NCI-H1694 (cell line): ENCODE measurements around the gene TARS3.

Experiments
- DNase-seq: peaks from one replicate; lab custom pipeline; 2025; lab: John Stamatoyannopoulos, UW

TARS3 gene

DNA sequence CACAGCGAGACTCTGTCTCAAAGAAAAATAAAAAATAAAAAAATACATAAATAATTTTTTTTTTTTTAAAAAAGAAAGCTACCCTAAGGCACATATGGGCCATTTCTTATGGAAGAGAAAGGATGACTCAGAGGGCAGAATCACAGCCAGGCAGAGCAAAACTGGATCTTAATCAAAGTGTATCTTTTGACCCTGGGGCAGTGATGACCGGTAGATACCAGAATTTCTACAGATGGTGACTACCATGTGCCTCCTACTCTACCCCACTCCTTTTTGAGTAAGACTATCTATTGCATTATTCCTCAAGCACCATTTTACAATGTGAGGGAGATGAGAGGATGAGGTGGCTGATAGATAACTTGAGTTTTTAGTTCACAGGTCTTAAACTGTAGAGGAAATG is 26.0 kb downstream of the TARS3 start:
- no peak for DNase-seq

DNA sequence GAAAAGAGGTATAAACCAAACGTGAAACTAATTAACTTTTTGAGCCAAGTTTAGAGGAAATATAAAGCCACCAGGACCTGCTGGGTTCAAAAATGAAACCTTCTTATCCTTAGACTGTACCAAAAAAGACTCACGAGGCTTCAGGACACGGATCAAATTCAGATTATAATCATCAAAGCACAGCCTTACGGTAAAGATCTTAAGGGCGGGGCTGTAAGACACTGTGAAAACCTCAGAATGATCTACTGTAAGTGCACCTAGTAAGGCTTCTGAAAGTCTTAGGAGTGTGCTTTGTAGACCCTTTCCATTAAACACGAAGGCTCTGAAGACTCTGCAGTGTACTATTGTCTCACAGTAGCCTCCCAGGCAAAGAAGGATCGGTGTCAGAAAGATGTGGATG is 26.8 kb downstream of the TARS3 start:
- DNase-seq, result no peak

GRCh38 chr15:101696829-101697228 is 27.4 kb downstream of the TARS3 start:
- no peak for DNase-seq

DNA sequence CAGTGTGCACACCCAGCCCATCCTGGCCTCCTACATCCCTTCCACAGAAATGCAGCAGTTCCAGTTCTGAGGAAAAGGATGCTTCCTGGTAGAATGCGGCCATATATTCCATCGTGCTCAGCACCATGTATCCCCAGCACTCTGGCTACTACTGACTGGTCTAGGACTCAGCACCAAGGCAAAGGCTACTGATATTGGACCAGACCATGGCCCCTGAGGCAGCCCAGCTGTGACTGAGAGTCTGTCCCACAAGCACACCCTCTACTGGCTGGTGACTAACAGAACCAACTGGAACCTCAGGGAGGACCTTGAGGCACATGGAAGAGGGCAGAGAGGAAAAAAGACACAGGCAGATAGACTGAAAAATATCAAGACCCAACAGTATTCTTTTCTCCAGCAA is 30.0 kb downstream of the TARS3 start:
- DNase-seq, result no peak

GRCh38 chr15:101692801-101693598 is 31.3 kb downstream of the TARS3 start:
- no peak for DNase-seq

- DNase-seq, result no peak
Observed at GRCh38 chr15:101689901-101690300, 34.4 kb downstream of the TARS3 start.

DNA sequence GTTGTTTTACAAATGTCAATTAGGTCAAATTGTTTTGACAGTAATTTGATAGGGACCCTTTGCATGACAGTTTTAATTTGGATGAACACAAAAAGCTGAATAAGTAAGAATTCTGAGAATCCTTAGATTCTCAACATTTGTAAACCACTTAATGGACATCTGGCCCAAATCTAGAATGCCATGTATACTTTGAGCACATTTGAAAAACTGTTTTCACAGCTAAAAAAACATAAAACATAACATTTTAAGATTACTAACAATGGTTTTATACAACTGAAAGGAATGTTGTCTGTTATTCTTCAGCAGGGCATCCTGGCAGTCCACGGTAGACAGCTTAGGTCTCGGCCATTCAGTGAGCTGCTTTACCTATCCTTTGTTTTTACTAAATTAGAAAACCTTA is 37.6 kb downstream of the TARS3 start:
- no peak for DNase-seq

DNA sequence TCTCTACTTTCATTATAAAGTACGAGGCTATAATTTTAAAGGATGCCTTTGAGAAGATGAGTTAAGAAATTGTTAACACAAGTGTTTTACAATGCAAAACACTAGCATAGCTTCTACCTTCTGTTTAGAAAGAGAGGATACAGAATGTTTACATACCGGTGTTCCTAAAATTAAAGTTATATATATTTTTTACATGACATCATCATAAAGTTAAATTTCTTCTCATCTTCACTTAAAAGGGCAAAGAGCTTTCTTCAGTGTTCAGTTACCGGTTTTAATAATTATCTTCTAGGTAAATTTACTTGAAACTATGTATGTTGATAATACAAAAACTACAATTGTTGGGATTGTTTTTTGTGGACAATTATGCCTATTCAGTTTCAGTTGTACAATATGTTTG is 39.4 kb downstream of the TARS3 start:
- no peak for DNase-seq

- DNase-seq, result no peak
Observed at GRCh38 chr15:101684384-101684783, 39.9 kb downstream of the TARS3 start.

GRCh38 chr15:101679806-101680205 is 44.5 kb downstream of the TARS3 start:
- no peak for DNase-seq

- peak; percentile 63 for DNase-seq
Observed at GRCh38 chr15:101676921-101677329, 47.3 kb downstream of the TARS3 start.

DNA sequence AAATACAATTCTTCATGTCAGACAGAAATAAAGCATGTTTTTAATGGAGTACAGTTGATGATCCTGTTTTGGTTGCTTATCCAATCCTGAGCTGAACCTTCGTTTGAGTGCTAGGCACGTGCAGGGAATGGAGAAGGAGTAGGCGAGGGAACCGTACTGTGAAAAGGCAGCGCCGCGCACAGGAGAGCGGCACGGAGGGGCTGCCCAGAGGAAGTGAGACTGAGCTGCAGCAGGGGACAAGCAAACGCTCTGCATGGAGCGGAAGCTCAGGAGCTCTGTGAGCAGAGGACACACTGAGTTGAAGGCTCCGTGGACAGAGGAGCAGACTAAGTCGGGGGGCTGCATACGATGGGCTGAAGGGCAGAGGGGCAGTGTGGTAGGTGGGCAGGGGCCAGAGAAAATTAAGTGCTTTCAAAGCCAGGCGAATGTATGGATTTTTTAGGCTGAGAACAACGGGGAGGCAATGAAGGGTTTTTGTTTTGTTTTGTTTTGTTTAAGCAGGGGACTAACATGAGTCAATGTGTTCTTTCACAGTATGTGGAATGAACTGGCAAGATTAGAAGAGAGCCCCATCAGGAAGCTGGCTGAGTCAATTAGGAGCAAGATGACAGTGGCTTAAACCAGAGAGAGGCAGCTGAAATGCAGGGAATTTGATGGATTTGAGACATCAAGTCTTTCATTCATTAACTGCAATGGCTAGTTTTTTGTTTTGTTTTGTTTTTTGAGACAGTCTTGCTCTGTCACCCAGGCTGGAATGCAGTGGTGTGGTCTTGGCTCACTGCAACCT is 48.3 kb downstream of the TARS3 start:
- no peak for DNase-seq

DNA sequence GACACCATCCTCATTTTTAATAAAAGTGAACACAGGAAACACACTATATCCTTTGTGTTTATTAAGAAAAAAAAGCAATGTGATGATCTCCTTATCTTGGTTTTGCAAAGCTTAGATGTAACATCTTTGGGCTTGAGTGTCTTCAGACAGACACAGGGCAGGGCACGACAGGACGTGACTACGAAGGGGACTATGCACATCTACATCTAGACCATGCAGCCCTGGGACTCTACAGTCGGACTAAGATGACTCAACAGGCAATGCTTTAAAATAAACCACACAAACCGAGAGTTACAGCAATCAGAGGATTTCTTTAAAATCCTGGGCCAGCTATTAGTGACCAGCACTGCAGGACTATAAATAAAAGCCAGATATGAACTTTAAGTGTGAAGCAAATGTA is 49.3 kb downstream of the TARS3 start:
- no peak for DNase-seq

DNA sequence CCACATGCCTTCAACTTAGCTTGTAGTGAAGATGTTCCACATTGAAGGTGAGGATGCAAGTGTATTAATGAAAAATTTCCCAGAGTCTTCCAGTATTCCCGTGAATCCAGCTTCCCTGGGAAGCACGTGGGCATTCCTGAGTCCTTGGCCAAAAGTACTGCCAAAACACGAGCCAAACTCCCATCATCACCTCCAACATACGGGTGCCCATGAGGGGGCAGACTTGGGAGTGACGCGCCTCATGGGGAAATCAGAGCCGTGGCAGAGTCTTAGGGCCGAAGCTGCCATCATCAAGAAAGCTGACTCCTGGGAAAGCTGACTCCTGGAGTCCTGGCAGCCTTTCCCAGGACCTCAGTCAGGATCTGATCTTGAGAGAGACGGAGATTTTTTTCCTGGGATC is 52.0 kb downstream of the TARS3 start:
- DNase-seq, result no peak

DNA sequence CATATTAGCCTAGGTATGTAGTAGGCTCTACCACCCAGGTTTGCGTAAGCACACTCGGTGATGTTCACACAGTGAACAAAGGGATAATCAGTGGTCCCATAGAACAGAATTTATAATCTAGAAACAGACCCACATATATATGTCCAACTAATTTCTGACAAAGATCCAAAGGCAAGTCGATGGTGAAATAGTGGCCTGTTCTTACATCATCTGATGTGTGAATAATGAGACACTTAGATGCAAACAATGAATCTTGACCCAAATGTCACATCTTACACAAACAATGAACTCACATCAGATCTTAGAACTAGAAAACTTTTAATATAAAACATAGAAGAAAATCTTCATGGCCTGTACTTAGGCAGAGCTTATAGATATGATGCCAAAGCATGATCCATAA is 54.5 kb downstream of the TARS3 start:
- DNase-seq, result no peak

GRCh38 chr15:101667881-101668280 is 56.4 kb downstream of the TARS3 start:
- no peak for DNase-seq

DNA sequence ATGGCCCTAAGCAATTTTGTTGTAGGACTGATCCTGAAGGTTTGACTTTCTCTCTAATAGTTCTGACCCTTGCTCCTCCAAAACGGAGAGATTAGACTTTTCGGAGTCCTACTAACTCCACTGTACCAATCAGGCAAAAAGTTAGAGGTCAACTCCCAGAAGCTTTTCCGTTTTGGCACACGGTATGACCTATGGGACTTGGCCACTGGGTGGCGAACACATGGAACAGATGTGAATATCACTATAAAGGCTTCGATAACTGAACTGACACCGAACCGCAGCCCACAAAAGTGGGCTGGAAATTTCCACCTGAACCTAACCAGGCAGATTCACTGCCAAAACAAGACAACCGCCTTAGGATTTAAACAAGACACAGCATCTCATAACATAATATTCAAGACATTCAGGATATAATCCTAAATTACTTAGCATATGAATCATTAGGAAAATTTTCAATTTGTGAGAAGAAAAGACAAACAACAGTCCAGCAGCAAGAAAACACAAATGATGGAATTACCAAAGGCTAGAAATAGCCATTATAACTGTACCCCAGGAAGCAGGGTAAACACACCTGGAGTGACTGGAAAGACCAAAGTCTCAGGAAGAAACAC is 59.9 kb downstream of the TARS3 start:
- no peak for DNase-seq

GRCh38 chr15:101662203-101662602 is 62.1 kb downstream of the TARS3 start:
- no peak for DNase-seq

DNA sequence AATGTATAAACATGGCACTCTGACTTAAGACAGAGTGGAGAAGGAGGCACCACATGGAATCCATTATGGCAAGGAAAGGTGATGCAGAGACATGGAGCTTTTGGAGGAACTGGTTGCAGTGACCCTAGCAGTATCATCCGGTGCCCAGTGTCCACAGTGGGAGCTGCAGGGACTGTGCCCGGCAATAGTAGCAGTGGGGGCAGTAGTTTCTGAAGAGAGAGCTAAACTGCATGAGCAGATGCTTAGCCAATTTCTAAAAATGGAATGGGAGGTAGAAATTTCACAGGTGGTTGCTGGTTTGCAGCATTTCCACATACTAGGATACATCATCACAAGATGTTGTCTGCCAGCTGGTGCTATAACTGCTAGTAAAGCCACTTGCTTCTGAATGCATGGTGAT is 64.3 kb downstream of the TARS3 start:
- DNase-seq, result peak; percentile 7

GRCh38 chr15:101657968-101658784 is 66.1 kb downstream of the TARS3 start:
- peak; percentile 47 for DNase-seq

DNA sequence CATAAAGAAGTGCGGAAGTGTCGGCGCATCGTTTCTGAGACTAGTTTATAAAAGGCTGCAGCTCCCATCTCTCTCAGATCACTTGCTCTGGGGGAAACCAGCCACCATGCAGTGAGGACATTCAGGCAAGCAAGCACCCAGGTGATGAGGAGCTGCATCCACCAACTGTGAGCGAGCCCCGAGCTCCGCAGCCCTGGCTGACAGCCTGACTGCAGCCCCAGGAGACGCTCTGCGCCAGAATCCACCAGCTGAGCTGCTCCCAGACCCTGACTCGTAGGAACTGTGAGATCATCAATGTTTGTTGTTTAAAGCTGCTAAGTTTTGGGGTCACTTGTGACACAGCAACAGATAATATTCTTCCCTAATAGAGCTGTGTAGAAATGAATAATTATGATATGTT is 67.1 kb downstream of the TARS3 start:
- no peak for DNase-seq
